Measurements from ENCODE around the gene CTDP1.

- TF ChIP-seq EZH2phosphoT487 (IDR thresholded peaks at IDR 0.05; ENCODE audit: low read depth, severe bottlenecking, unreplicated experiment) = no peak
- TF ChIP-seq CTCF (IDR thresholded peaks at IDR 0.05; ENCODE audit: poor library complexity) = no peak
- no peak for TF ChIP-seq EZH2 (IDR thresholded peaks at IDR 0.05; ENCODE audit: borderline replicate concordance)
These were observed 1.8 kb upstream of the CTDP1 start for GRCh38 chr18:79677840-79678239.

Measured in hepatocyte (in vitro differentiated cells).